ENCODE data around the gene RRP1B. TPM values are rescaled to one million over a fixed set of nuclear protein-coding genes. Genes with fewer than 3 reads are reported as not detected.

Gene RRP1B
- total RNA-seq, 4 donors from 2014 or later, result 13.3 to 23.4 (median 22.5) TPM

DNA sequence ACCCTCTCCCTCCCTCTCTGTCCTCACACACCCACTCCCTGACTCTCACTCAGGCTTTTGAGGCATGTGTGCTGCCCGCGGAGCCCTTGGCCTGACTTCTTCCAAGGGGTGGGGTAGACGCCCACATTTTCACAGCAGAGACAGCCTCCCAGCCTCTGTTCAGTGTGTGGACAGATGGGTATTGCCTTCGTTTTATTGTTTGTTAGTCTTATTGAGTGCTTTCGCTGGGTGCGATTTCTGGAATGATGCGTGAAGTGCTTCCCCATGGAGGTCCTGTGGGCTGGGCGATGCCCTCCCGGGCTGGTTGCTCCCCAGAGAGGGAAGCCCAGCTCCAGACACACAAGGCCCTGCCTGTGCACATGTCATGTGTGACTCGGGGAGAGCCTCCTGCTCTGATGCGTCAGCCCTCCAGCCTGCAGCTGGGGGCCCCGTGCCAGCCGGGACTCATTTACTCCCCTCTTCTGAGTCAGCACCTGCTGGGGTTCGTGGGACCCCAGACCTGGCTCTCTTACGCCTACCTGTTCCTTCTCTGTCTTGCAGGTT lies 74.2 kb downstream of the RRP1B start:
- no peak for DNase-seq
- WGBS, 2 donors, result 27 to 60% methylated on average over 4 to 9 of the region's 15 CpGs
- H3K36me3 ChIP-seq, result peaks cover 3 to 41% (median 8%) of the 10 kb centered on the region in 3 donors
- intact Hi-C loops (cut with DNase I), result no loop called here
- H3K4me3 ChIP-seq, result peak overlapping the region in 1 of 4 donors; percentile 29
- H3K9me3 ChIP-seq, result no peaks in the 10 kb centered on the region
- peaks cover 43 to 70% (median 49%) of the 10 kb centered on the region in 3 donors for H3K4me1 ChIP-seq
- H3K27me3 ChIP-seq, result no peaks in the 10 kb centered on the region
- TF ChIP-seq CTCF (IDR thresholded peaks at IDR 0.05) (no peak), POLR2A (IDR thresholded peaks at IDR 0.05) (no peak)
- peak overlapping the region; percentile 67 to 85 (median 78) for H3K27ac ChIP-seq

- DNase-seq, result no peak
- H3K9me3 ChIP-seq, result no peaks in the 10 kb centered on the region
- no peak for TF ChIP-seq CTCF (IDR thresholded peaks at IDR 0.05)
- no peak for TF ChIP-seq POLR2A (IDR thresholded peaks at IDR 0.05)
- intact Hi-C loops (cut with DNase I), result no loop called here
- H3K4me3 ChIP-seq, result no peak overlapping the region
- no peaks in the 10 kb centered on the region for H3K27me3 ChIP-seq
- peaks cover 3 to 43% (median 8%) of the 10 kb centered on the region in 3 donors for H3K36me3 ChIP-seq
- peaks cover 36 to 63% (median 42%) of the 10 kb centered on the region in 3 donors for H3K4me1 ChIP-seq
- peak overlapping the region; percentile 67 to 85 (median 78) for H3K27ac ChIP-seq
- 48 to 60% methylated on average over 4 to 10 of the region's 25 CpGs for WGBS, 2 donors
Observed at GRCh38 chr21:43734131-43734927, 75.0 kb downstream of the RRP1B start.

GRCh38 chr21:43734928-43735229 lies 75.5 kb downstream of the RRP1B start:
- Histone ChIP-seq H3K27ac (peak overlapping the region; percentile 3 to 85 (median 76)), H3K36me3 (peaks cover 3 to 43% (median 8%) of the 10 kb centered on the region in 3 donors), H3K27me3 (no peaks in the 10 kb centered on the region), H3K4me1 (peaks cover 33 to 63% (median 38%) of the 10 kb centered on the region in 3 donors), H3K4me3 (no peak overlapping the region), H3K9me3 (no peaks in the 10 kb centered on the region)
- TF ChIP-seq CTCF (IDR thresholded peaks at IDR 0.05), result no peak
- TF ChIP-seq POLR2A (IDR thresholded peaks at IDR 0.05), result no peak
- intact Hi-C loops (cut with DNase I), result no loop called here
- DNase-seq, result no peak
- 59 to 72% methylated on average over 9 of the region's 9 CpGs for WGBS, 2 donors

DNA sequence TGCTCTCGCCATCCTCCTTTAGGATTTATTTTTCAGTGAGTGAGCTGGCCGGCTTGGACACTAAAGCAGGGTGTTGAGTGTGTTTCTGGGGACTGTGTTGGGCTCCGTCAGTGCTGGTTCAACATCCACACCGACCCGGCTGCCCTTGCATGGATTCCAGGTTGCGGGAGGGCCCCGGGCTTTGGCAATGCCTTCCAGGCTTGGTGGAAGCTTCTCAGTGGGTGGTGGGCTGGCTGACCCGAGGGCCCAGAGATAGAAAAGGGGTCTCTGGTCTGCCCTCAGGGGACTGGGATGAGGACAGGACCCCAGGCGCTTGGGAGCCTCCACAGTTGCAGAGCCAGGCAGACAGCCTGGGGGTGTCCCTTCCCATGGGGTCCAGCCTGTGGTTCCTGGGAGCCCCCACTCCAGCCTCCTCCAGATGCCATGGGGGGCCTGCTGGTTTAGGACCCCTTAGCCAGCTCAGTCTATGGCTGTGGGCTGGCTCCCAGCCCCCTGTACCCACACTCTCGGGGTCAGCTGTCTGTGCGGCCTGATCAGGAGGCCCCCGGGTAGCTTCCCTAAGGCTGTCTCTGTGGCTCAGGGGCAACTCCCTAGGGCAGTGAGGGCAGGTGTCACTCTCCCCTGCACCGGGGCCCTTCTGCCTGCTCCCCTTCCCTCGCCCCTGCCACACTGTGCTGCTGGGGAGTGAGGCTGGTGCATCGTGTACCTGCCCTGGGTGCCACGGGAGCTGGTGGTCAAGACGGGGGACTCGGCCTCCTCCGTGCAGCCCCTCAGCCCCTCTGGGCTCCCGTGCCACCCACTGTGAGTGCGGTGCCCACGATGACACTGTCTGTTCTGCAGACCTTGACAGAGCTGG lies 76.1 kb downstream of the RRP1B start:
- peaks cover 33 to 63% (median 38%) of the 10 kb centered on the region in 3 donors for H3K4me1 ChIP-seq
- no peak overlapping the region for H3K4me3 ChIP-seq
- intact Hi-C loops (cut with DNase I), result no loop called here
- no peaks in the 10 kb centered on the region for H3K27me3 ChIP-seq
- DNase-seq, result no peak
- TF ChIP-seq CTCF (IDR thresholded peaks at IDR 0.05) (no peak), POLR2A (IDR thresholded peaks at IDR 0.05) (no peak)
- H3K27ac ChIP-seq, result peak overlapping the region in 3 of 4 donors; percentile 3 to 85 (median 84)
- 83 to 90% methylated on average over 4 to 10 of the region's 22 CpGs for WGBS, 2 donors
- H3K36me3 ChIP-seq, result peaks cover 3 to 43% (median 8%) of the 10 kb centered on the region in 3 donors
- no peaks in the 10 kb centered on the region for H3K9me3 ChIP-seq

All from esophagus squamous epithelium (tissue), 5 donors.